Stimulated activated CD4-positive, alpha-beta T cell treated with anti-CD3 and anti-CD28 coated beads, Interleukin-12 subunit alpha, Interleukin-12 subunit beta, amount 100 ng/mL, for 48 hours (primary cell): Measurements from ENCODE around the gene MSX2.

Experiments used
- DNase-seq, 3 donors: peaks; one replicate each; pipeline ENCODE4 v3.0.0-alpha.2; 2020; ENCODE audit warnings: low read depth in 2 of 3, low spot score in 1 of 3

The MSX2 gene

GRCh38 chr5:174718880-174719610 lies 5.3 kb upstream of the MSX2 start:
- DNase-seq: no peak

GRCh38 chr5:174719793-174720611 lies 4.4 kb upstream of the MSX2 start:
- no peak for DNase-seq

- DNase-seq: no peak
Measured at GRCh38 chr5:174720612-174721529, 3.5 kb upstream of the MSX2 start.

GRCh38 chr5:174721530-174722432 lies 2.6 kb upstream of the MSX2 start:
- DNase-seq: no peak

- DNase-seq: no peak
Measured at GRCh38 chr5:174722500-174722899, 1.9 kb upstream of the MSX2 start.

GRCh38 chr5:174723315-174723978 lies 935 bp upstream of the MSX2 start:
- no peak for DNase-seq

- DNase-seq: no peak
Measured at GRCh38 chr5:174723979-174724483, 351 bp upstream of the MSX2 start.

GRCh38 chr5:174725261-174725990 lies 1.0 kb downstream of the MSX2 start:
- no peak for DNase-seq

- no peak for DNase-seq
Measured at GRCh38 chr5:174725991-174726601, 1.7 kb downstream of the MSX2 start.

- DNase-seq: no peak
Measured at GRCh38 chr5:174726916-174727793, 2.8 kb downstream of the MSX2 start.

- DNase-seq: no peak
Measured at GRCh38 chr5:174727794-174728680, 3.7 kb downstream of the MSX2 start.

GRCh38 chr5:174729075-174729680 lies 4.8 kb downstream of the MSX2 start:
- DNase-seq: no peak

GRCh38 chr5:174731214-174732035 lies 7.0 kb downstream of the MSX2 start:
- no peak for DNase-seq

GRCh38 chr5:174732036-174733020 lies 7.9 kb downstream of the MSX2 start:
- DNase-seq: no peak
